Measurements from ENCODE around the gene ARID1B.

The ARID1B gene

GRCh38 chr6:157186785-157187181 lies 409.6 kb downstream of the ARID1B start:
- TF ChIP-seq, protein P1, sequence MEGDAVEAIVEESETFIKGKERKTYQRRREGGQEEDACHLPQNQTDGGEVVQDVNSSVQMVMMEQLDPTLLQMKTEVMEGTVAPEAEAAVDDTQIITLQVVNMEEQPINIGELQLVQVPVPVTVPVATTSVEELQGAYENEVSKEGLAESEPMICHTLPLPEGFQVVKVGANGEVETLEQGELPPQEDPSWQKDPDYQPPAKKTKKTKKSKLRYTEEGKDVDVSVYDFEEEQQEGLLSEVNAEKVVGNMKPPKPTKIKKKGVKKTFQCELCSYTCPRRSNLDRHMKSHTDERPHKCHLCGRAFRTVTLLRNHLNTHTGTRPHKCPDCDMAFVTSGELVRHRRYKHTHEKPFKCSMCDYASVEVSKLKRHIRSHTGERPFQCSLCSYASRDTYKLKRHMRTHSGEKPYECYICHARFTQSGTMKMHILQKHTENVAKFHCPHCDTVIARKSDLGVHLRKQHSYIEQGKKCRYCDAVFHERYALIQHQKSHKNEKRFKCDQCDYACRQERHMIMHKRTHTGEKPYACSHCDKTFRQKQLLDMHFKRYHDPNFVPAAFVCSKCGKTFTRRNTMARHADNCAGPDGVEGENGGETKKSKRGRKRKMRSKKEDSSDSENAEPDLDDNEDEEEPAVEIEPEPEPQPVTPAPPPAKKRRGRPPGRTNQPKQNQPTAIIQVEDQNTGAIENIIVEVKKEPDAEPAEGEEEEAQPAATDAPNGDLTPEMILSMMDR (IDR thresholded peaks at IDR 0.05; ENCODE audit: insufficient read depth, low read depth, low read length, missing control alignments): no peak
- no peak overlapping the region for H3K4me3 ChIP-seq (ENCODE audit: low read depth, low read length)
- peak; percentile 14 for DNase-seq (ENCODE audit: low read depth)

GRCh38 chr6:157187182-157188083 lies 410.3 kb downstream of the ARID1B start:
- TF ChIP-seq, protein P1 (IDR thresholded peaks at IDR 0.05; ENCODE audit: insufficient read depth, low read depth, low read length, missing control alignments): no peak
- DNase-seq (ENCODE audit: low read depth): no peak

GRCh38 chr6:157188213-157188612 lies 411.0 kb downstream of the ARID1B start:
- TF ChIP-seq, protein P1 (IDR thresholded peaks at IDR 0.05; ENCODE audit: insufficient read depth, low read depth, low read length, missing control alignments): no peak
- H3K4me3 ChIP-seq (ENCODE audit: low read depth, low read length): no peak overlapping the region
- no peak for DNase-seq (ENCODE audit: low read depth)

More at GRCh38 chr6:157187182-157188083, 410.3 kb downstream of the ARID1B start:
- H3K4me3 ChIP-seq (ENCODE audit: low read depth, low read length): no peak overlapping the region

- TF ChIP-seq, protein P1 (IDR thresholded peaks at IDR 0.05; ENCODE audit: insufficient read depth, low read depth, low read length, missing control alignments): no peak
- no peak for DNase-seq (ENCODE audit: low read depth)
- H3K4me3 ChIP-seq (ENCODE audit: low read depth, low read length): no peak overlapping the region
Observed at GRCh38 chr6:157193443-157193996, 416.3 kb downstream of the ARID1B start.

DNA sequence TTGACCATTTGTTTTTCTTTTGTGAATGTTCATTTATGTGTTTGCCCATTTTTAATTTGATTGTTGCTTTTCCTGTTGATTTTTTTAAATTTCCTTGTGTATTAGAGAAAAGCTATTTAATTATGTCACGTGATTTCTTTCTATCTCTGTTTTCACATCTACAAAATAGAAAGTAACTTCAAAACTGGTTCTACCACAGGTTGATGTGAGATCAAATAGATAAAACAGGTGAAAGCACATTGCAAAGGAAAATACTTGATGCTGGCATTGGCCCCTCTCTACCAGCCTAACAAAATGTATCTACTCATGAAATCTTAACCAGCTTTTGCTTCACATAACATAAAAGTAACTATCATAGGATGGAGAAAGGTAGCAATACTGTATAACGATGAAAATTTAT lies 416.9 kb downstream of the ARID1B start:
- TF ChIP-seq, protein P1 (IDR thresholded peaks at IDR 0.05; ENCODE audit: insufficient read depth, low read depth, low read length, missing control alignments): no peak
- no peak for DNase-seq (ENCODE audit: low read depth)
- H3K4me3 ChIP-seq (ENCODE audit: low read depth, low read length): no peak overlapping the region

DNA sequence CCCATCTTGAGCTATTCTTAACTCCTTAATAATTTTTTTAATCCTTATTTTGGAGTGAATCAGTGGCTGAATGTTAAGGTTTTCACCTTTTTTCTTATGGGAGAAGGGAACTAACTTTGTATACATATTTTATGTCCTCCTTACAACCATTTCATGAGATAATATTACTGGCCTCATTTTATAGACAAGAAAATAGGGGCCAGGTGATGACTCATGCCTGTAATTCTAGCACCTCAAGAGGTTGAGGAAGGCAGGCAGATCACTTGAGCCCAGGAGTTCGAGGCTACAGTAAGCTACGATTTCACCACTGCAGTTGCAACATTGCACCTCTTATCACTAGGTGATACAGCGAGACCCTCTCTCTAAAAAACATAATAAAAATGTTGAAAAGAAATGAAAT lies 417.5 kb downstream of the ARID1B start:
- no peak for DNase-seq (ENCODE audit: low read depth)
- TF ChIP-seq, protein P1 (IDR thresholded peaks at IDR 0.05; ENCODE audit: insufficient read depth, low read depth, low read length, missing control alignments): no peak
- H3K4me3 ChIP-seq (ENCODE audit: low read depth, low read length): no peak overlapping the region
